PC-9 (cell line): ENCODE data around the gene ZNF79. TPM values are rescaled to one million over a fixed set of nuclear protein-coding genes. Genes with fewer than 3 reads are reported as not detected.

ENCODE experiments used
- BruUV-seq: library from RNA; stranded (reverse); fragments of 400-500 nt; replicated peaks from 2 replicates; lab custom pipeline; 2021; lab: Mats Ljungman, UMichigan
- CTCF ChIA-PET: fragments of 300-600 bp; sonication (Branson Sonifier 250); formaldehyde crosslinking; loops from one replicate; lab custom pipeline; 2022; ENCODE audit warnings: antibody characterized with exemption; lab: Charles Lee
- POLR2A ChIA-PET: fragments of 300-600 bp; sonication (Branson Sonifier 250); formaldehyde crosslinking; loops from one replicate; lab custom pipeline; 2022; ENCODE audit warnings: antibody characterized with exemption; ENCODE audit not compliant: unreplicated experiment; lab: Charles Lee
- DNase-seq, 2 experiments: peaks; one replicate each; pipeline versions ENCODE4 v3.0.0 to v3.0.0-alpha.2; 2015 to 2022; ENCODE audit warnings: mixed read lengths in 1 of 2
- H2AFZ ChIP-seq: fragments of 200-600 bp; sonication (generic); 2 replicates; pipeline ENCODE4 v1.8.1; 2017; ENCODE audit warnings: antibody characterized with exemption
- H3F3A ChIP-seq: fragments of 200-600 bp; sonication (generic); 2 replicates; pipeline ENCODE4 v1.8.1; 2017; ENCODE audit warnings: antibody characterized with exemption, mild to moderate bottlenecking, low read depth; ENCODE audit not compliant: insufficient read depth
- H3K27ac ChIP-seq: fragments of 200-600 bp; sonication (generic); 2 replicates; pipeline ENCODE4 v1.6.1; 2016; ENCODE audit warnings: mixed run types
- H3K27me3 ChIP-seq: fragments of 200-600 bp; sonication (generic); 2 replicates; pipeline ENCODE4 v1.6.1; 2016; ENCODE audit warnings: low read depth, mixed run types; ENCODE audit not compliant: insufficient read depth
- H3K36me3 ChIP-seq: fragments of 200-600 bp; sonication (generic); 2 replicates; pipeline ENCODE4 v1.6.1; 2016; ENCODE audit warnings: low read depth, mixed run types
- H3K4me1 ChIP-seq: fragments of 200-600 bp; sonication (generic); replicated peaks from 2 replicates; pipeline ENCODE4 v1.6.1; 2016; ENCODE audit warnings: mixed run types; ENCODE audit not compliant: insufficient read depth
- H3K4me2 ChIP-seq: fragments of 200-600 bp; sonication (generic); 2 replicates; pipeline ENCODE4 v1.6.1; 2017; ENCODE audit warnings: mixed run types
- H3K4me3 ChIP-seq: fragments of 200-600 bp; sonication (generic); 2 replicates; pipeline ENCODE4 v1.6.1; 2016; ENCODE audit warnings: mixed run types
- H3K79me2 ChIP-seq: fragments of 200-600 bp; sonication (generic); 2 replicates; pipeline ENCODE4 v1.6.1; 2017; ENCODE audit warnings: low read depth, mixed run types
- H3K9me2 ChIP-seq: fragments of 200-600 bp; sonication (generic); 2 replicates; pipeline ENCODE4 v1.8.1; 2017; ENCODE audit warnings: mild to moderate bottlenecking; ENCODE audit not compliant: insufficient read depth
- H3K9me3 ChIP-seq: fragments of 200-600 bp; sonication (generic); 2 replicates; pipeline ENCODE4 v1.8.1; 2016; ENCODE audit warnings: low read depth; ENCODE audit not compliant: insufficient read depth
- H4K20me1 ChIP-seq: fragments of 200-600 bp; sonication (generic); 2 replicates; pipeline ENCODE4 v1.8.1; 2017; ENCODE audit not compliant: insufficient read depth
- EZH2 ChIP-seq: fragments of 200-600 bp; sonication (generic); IDR thresholded peaks from 2 replicates; pipeline ENCODE4 v1.8.0; 2017; ENCODE audit warnings: antibody characterized with exemption, low read depth
- intact Hi-C: fragments of 100-400 bp; cut with micrococcal nuclease; formaldehyde crosslinking; loops from one replicate; pipeline ENCODE4 v1.10.0; 2022; ENCODE audit not compliant: unreplicated experiment
- total RNA-seq: library from RNA; stranded (reverse); gene quantifications from 2 replicates; pipeline ENCODE4 v1.2.3, GENCODE V29; 2021
- TF ChIP-seq, protein P1 (sequence below): fragments of 200-600 bp; sonication (generic); conservative IDR thresholded peaks from 2 replicates; pipeline ENCODE4 v1.6.1; 2017; ENCODE audit warnings: mixed run types, antibody characterized with exemption, mild to moderate bottlenecking, moderate library complexity

Gene ZNF79
- total RNA-seq, 1 experiment from 2014 or later = 5.8 TPM

DNA sequence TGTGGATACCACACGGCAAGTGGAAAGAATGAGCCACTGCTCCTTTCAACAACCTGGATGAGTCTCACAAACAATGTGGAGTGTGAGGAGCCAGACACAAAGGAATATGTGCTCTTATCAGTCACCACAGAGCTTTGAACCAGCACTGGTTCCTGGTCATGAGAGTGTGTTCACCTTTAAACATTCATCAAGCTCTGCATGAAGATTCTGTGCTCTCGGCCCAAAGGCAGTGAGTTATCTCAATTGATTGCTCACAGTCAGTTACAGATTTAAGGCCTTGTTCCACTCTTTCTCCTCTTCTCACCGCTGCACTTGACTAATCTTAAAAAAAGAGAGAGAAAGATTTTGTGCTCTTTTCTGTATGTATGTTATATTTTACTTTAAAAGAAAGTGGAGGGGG is 46.5 kb downstream of the ZNF79 start:
- no peaks in the 10 kb centered on the region for H3K4me1 ChIP-seq
- TF ChIP-seq EZH2 = no peak
- TF ChIP-seq, protein P1, sequence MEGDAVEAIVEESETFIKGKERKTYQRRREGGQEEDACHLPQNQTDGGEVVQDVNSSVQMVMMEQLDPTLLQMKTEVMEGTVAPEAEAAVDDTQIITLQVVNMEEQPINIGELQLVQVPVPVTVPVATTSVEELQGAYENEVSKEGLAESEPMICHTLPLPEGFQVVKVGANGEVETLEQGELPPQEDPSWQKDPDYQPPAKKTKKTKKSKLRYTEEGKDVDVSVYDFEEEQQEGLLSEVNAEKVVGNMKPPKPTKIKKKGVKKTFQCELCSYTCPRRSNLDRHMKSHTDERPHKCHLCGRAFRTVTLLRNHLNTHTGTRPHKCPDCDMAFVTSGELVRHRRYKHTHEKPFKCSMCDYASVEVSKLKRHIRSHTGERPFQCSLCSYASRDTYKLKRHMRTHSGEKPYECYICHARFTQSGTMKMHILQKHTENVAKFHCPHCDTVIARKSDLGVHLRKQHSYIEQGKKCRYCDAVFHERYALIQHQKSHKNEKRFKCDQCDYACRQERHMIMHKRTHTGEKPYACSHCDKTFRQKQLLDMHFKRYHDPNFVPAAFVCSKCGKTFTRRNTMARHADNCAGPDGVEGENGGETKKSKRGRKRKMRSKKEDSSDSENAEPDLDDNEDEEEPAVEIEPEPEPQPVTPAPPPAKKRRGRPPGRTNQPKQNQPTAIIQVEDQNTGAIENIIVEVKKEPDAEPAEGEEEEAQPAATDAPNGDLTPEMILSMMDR = no peak
- no peak overlapping the region for H3K4me3 ChIP-seq
- no peaks in the 10 kb centered on the region for H3K79me2 ChIP-seq
- no TSS peak for BruUV-seq
- H3F3A ChIP-seq = no peaks in the 10 kb centered on the region
- H3K4me2 ChIP-seq = no peak overlapping the region
- H3K27ac ChIP-seq = no peak overlapping the region
- ChIA-PET POLR2A (no interaction called here), CTCF (no interaction called here)
- H4K20me1 ChIP-seq = no peaks in the 10 kb centered on the region
- no peaks in the 10 kb centered on the region for H3K9me3 ChIP-seq
- intact Hi-C loops = no loop called here
- no peak overlapping the region for H2AFZ ChIP-seq
- H3K36me3 ChIP-seq = peaks cover 6% of the 10 kb centered on the region; the same call in 1 of the 2 replicates
- DNase-seq = no peak
- H3K9me2 ChIP-seq = no peaks in the 10 kb centered on the region
- no peaks in the 10 kb centered on the region for H3K27me3 ChIP-seq

DNA sequence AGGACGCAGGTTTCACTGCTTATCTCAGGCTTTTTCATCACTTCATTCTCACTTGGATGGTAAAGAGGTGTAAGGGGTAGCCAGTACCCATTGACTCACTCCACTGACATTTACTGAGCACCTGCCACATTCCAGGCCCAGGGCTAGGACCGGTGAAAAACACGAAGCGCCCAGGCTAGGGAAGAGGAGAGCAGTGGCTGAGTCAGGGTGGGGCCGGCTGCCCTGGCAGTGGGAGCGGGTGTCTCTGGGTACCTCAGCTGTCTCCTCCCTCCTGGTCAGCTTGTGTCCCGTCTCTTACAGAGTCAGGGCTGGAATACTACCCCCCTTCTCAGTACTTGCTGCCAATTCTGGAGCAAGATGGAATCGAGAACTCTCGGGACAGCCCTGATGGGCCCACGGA is 49.3 kb downstream of the ZNF79 start:
- Histone ChIP-seq H3K27ac (no peak overlapping the region), H3K27me3 (no peaks in the 10 kb centered on the region), H3K4me2 (no peak overlapping the region), H3K9me3 (no peaks in the 10 kb centered on the region), H3K79me2 (no peaks in the 10 kb centered on the region), H3K9me2 (no peaks in the 10 kb centered on the region), H3K36me3 (0 out of 2 replicates have a peak, but pooled peaks cover 3% of the 10 kb centered on the region), H3K4me1 (no peaks in the 10 kb centered on the region), H3F3A (no peaks in the 10 kb centered on the region), H2AFZ (no peak overlapping the region), H4K20me1 (no peaks in the 10 kb centered on the region), H3K4me3 (no peak overlapping the region)
- intact Hi-C loops = no loop called here
- ChIA-PET CTCF (no interaction called here), POLR2A (no interaction called here)
- BruUV-seq = no TSS peak
- DNase-seq = no peak
- no peak for TF ChIP-seq EZH2
- TF ChIP-seq, protein P1 = no peak

DNA sequence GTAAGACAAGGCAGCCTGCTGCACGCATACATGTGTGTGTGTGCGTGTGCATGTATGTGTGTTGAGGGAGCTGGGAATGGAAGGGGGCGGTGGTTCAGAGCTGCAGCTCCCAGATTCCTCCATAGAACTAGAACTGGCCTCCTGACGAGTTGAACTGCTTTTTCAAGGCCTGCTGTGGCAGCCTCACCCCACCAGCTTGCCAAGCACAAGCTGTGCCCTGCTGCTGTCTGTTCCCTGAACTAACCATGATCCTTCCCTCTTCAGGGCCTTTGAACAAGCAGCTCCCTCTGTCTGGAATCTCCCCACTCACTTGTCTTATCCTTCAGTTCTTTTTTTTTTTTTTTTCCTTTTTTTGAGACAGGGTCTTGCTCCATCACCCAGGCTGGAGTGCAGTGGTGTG is 49.8 kb downstream of the ZNF79 start:
- no TSS peak for BruUV-seq
- DNase-seq = no peak
- H3K4me1 ChIP-seq = no peaks in the 10 kb centered on the region
- no peaks in the 10 kb centered on the region for H3K27me3 ChIP-seq
- H3F3A ChIP-seq = no peaks in the 10 kb centered on the region
- H3K79me2 ChIP-seq = no peaks in the 10 kb centered on the region
- H3K4me3 ChIP-seq = no peak overlapping the region
- H3K27ac ChIP-seq = no peak overlapping the region
- H3K4me2 ChIP-seq = no peak overlapping the region
- no peak for TF ChIP-seq EZH2
- TF ChIP-seq, protein P1 = no peak
- H3K36me3 ChIP-seq = peaks cover 2% of the 10 kb centered on the region; the same call in 1 of the 2 replicates
- H3K9me3 ChIP-seq = no peaks in the 10 kb centered on the region
- H4K20me1 ChIP-seq = no peaks in the 10 kb centered on the region
- POLR2A ChIA-PET = no interaction called here
- no peak overlapping the region for H2AFZ ChIP-seq
- H3K9me2 ChIP-seq = no peaks in the 10 kb centered on the region
- CTCF ChIA-PET = no interaction called here
- intact Hi-C loops = no loop called here
